Inferior parietal cortex (tissue), 1 donor: ENCODE results near the gene MACF1.
"Not testable (repeated sequence)": the region's sequence is repeated elsewhere in the genome, so short reads cannot be mapped to it uniquely, and the experiment has no call there.

Experiments used
- DNase-seq: peaks from one replicate; pipeline ENCODE4 v3.0.0-alpha.2; 2016; ENCODE audit errors: extremely low spot score

The MACF1 gene

GRCh38 chr1:39511477-39511876 is 307.0 kb downstream of the MACF1 start:
- DNase-seq: not testable (repeated sequence)

- DNase-seq: not testable (repeated sequence)
Observed at GRCh38 chr1:39512234-39512847, 307.8 kb downstream of the MACF1 start.

- not testable (repeated sequence) for DNase-seq
Observed at GRCh38 chr1:39514710-39515124, 310.2 kb downstream of the MACF1 start.

DNA sequence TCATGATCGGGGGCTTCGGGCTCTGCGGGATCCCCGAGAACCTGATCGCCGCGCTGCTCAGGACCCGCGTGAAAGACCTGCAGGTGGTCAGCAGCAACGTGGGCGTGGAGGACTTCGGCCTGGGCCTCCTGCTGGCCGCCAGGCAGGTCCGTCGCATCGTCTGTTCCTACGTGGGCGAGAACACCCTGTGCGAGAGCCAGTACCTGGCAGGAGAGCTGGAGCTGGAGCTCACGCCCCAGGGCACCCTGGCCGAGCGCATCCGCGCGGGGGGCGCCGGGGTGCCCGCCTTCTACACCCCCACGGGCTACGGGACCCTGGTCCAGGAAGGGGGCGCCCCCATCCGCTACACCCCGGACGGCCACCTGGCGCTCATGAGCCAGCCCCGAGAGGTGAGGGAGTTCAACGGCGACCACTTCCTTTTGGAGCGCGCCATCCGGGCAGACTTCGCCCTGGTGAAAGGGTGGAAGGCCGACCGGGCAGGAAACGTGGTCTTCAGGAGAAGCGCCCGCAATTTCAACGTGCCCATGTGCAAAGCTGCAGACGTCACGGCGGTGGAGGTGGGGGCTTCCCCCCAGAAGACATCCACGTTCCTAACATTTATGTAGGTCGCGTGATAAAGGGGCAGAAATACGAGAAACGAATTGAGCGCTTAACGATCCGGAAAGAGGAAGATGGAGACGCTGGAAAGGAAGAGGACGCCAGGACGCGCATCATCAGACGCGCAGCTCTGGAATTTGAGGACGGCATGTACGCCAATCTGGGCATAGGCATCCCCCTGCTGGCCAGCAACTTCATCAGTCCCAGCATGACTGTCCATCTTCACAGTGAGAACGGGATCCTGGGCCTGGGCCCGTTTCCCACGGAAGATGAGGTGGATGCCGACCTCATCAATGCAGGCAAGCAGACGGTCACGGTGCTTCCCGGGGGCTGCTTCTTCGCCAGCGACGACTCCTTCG is 310.9 kb downstream of the MACF1 start:
- DNase-seq: not testable (repeated sequence)

- not testable (repeated sequence) for DNase-seq
Observed at GRCh38 chr1:39516841-39517240, 312.3 kb downstream of the MACF1 start.

DNA sequence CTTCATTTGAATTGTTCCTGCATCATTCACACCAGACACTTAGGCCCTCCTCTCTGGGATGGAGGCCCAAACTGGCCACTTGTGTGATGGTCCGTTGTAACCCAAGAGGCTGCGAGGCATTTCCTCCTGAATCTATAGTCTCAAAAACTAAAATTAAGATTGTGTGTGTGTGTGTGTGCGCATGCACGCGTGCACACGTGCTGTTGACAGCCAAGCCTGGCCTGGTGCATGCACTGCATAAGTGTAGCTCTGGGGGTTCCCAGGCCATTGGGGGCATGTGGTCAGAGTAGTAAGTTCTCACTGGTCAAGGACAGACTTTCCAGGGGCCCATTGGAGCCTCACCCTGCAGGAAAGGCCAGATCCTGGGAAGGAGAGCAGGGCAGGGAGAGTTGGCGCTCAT is 313.4 kb downstream of the MACF1 start:
- DNase-seq: not testable (repeated sequence)

GRCh38 chr1:39519376-39519775 is 314.9 kb downstream of the MACF1 start:
- DNase-seq: not testable (repeated sequence)

- DNase-seq: not testable (repeated sequence)
Observed at GRCh38 chr1:39522221-39522620, 317.7 kb downstream of the MACF1 start.

GRCh38 chr1:39522661-39523567 is 318.4 kb downstream of the MACF1 start:
- no peak for DNase-seq

DNA sequence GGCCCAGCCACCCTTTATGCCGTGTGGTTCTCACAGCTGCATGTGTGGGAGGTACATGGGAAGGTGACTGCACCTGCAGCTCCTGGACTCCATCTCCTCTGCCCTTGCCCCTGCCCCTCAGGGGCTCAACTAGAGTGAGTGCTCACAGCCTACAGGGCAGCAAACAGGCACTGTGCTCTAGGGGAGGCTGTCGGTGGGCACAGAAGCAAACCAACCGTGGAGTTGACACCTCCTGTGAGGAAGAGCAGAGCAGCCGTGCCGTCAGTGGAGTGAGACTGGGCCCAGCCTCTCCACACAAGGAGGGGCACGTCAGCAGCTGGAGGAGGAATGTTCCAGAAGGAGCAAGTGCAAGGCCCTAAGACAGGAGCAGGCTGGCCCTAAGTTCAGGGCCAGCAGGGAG is 319.7 kb downstream of the MACF1 start:
- DNase-seq: no peak

DNA sequence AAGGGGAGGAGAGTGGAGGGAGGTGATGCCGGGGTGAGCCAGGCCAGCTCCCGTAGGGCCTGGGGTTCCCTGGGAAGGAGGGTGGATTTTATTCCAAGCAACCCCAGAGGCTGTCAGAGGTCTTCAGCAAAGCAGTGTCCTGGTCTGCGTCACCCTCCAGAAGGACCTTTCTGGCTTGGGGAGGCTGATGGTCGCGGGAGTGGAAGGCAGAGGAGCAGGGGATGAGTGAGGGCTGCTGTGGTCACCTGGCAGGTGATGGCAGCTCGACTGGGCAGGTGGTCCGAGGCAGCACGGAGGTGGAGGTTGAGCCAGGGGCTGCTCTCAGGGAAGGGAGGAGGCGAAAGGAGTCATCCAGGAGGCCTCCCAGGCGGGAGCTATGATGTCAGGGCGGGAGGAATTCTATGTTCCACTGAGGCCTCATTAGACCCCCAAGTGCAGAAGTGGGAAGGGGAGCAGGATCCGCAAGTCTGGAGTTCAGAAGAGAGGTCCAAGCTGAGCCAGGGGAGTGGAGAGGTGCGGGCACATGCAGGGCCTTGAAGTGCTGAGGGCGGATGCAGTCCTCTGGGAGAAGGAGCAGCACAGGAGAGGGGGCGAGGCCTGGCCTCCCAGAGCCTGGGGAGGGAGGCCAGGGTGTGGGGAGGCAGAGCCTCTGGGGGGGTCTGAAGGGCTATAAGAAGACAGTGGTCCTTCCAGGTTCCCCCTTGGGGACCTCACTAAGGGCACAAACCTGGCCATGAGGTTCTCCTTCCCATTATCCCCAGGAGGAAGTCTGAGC is 320.3 kb downstream of the MACF1 start:
- no peak for DNase-seq

GRCh38 chr1:39525366-39526165 is 321.1 kb downstream of the MACF1 start:
- DNase-seq: no peak

DNA sequence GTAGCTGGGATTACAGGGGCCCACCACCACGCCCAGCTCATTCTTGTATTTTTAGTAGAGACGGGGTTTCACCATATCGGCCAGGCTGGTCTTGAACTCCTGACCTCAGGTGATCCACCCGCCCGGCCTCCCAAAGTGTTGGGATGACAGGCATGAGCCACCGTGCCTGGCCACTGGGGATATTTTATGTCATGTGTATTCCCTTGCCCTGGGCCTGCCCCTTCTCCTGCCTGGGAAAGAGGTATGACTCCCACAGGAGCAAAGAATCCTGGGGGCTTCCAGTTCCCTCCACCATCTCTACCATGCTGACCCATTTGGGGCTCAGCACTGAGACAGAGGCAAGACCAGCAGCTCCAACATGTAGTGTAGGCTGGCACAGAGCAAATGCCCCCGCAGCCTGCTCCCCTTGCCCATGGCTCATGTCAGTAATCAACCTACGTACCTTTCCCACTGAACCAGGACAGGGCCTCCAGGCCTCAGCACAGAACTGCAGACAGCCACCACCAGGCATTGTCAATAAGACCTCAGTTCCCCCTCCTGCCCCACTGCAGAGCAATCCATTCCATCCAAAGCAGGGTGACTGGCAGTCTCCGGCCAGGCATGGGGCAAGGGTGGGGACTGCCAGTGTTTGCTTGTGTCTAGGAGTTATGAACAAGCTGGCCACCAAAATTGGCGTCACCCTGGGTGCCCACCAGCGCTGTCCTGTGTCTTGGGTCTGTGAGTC is 322.1 kb downstream of the MACF1 start:
- DNase-seq: no peak

DNA sequence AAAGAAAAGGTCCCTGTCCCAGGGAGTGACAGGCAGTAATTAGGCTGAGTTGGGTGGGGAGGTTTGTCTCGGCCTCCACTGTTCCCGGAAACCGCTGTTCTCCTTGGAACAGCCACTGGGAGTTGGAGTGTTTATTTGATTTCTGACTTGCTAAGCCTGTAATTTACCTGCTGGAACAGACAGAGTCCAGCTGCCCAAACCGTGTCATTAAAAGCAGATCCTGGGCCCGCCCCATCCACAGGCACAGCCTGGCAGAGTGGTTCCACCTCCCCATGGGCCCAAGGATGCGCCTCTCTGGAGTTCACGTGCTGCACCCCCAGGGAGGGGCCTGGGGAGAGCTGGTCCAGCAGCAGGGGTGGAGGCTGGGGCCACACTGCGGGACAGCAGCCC is 322.7 kb downstream of the MACF1 start:
- DNase-seq: not testable (repeated sequence)

- no peak for DNase-seq
Observed at GRCh38 chr1:39528082-39528481, 323.6 kb downstream of the MACF1 start.

DNA sequence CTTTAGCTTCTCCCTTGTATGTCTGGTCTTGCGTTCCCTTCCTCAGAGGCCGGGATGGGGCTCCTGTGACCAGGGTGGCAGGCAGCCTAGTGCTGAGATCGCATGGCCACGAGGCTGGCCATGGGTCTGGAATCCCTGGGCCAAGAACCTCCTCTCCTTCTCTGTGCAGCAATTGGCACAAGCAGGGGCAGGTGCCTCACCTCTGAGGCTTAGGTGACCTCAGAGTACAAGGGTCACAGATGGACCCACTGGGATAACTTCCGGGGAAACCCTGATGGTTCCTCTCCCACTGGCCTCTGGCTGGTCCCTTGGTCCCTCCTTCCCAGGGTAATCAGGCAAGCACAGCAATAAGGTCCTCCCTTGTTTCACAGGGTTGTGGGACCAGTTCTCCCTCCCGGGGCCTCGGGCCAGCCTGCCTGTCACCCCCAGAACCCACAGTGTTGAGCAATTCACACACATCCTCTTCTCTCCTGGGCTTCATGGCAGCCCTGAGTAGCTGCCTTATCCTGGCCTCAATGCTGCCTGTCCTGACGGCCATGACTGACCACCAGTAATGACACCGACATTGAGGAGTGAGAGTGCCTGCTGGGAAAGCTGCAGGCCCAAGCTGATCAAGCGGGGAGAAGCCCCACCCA is 325.5 kb downstream of the MACF1 start:
- no peak for DNase-seq

GRCh38 chr1:39531526-39531925 is 327.0 kb downstream of the MACF1 start:
- DNase-seq: no peak

DNA sequence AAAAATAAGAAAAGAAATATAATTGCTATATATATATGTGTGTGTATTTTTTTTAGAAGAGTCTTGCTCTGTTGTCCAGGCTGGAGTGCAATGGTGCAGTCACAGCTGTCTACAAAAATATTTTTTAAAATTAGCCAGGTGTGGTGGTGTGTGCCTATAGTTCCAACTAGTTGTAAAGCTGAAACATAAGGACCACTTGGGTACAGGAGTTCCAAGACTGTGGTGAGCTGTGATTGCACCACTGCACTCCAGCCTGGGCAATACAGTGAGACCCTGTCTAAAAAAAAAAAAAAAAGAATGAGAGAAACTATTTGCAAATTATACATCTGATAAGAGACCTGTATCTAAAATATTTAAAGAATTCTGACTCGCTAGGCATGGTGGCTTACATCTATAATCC is 328.9 kb downstream of the MACF1 start:
- no peak for DNase-seq
